HG02938 (cell line): ENCODE data around the gene ADGRF5.

Experiments used
- ATAC-seq: cut with Tn5 transposase; IDR thresholded peaks from one replicate; pipeline ENCODE4 v1.9.1; 2021; ENCODE audit warnings: mild to moderate bottlenecking, moderate library complexity; ENCODE audit not compliant: unreplicated experiment

ADGRF5 gene

GRCh38 chr6:46921731-46922130 lies at the start of gene ADGRF5:
ADGRF5 (minus strand) TSS chr6:46921938; CDS start chr6:46906762, 15,176 bp downstream.
- no peak for ATAC-seq

- no peak for ATAC-seq
Measured at GRCh38 chr6:46969206-46969605, 47.5 kb upstream of the ADGRF5 start.

GRCh38 chr6:46967826-46968349 lies 46.1 kb upstream of the ADGRF5 start:
- no peak for ATAC-seq

- no peak for ATAC-seq
Measured at GRCh38 chr6:46964716-46965519, 43.2 kb upstream of the ADGRF5 start.

- no peak for ATAC-seq
Measured at GRCh38 chr6:46963626-46964025, 41.9 kb upstream of the ADGRF5 start.

GRCh38 chr6:46963039-46963438 lies 41.3 kb upstream of the ADGRF5 start:
- ATAC-seq = no peak

GRCh38 chr6:46961711-46962110 lies 40.0 kb upstream of the ADGRF5 start:
- no peak for ATAC-seq

GRCh38 chr6:46961232-46961631 lies 39.5 kb upstream of the ADGRF5 start:
- no peak for ATAC-seq

GRCh38 chr6:46959419-46959818 lies 37.7 kb upstream of the ADGRF5 start:
- no peak for ATAC-seq

- no peak for ATAC-seq
Measured at GRCh38 chr6:46956409-46956808, 34.7 kb upstream of the ADGRF5 start.

GRCh38 chr6:46954837-46955451 lies 33.2 kb upstream of the ADGRF5 start:
- no peak for ATAC-seq

- ATAC-seq = no peak
Measured at GRCh38 chr6:46953921-46954320, 32.2 kb upstream of the ADGRF5 start.

GRCh38 chr6:46949632-46950280 lies 28.0 kb upstream of the ADGRF5 start:
- ATAC-seq = no peak

- ATAC-seq = no peak
Measured at GRCh38 chr6:46948699-46949098, 27.0 kb upstream of the ADGRF5 start.

- ATAC-seq = no peak
Measured at GRCh38 chr6:46947497-46947896, 25.8 kb upstream of the ADGRF5 start.

- no peak for ATAC-seq
Measured at GRCh38 chr6:46940433-46941226, 18.9 kb upstream of the ADGRF5 start.

GRCh38 chr6:46937642-46938041 lies 15.9 kb upstream of the ADGRF5 start:
- ATAC-seq = no peak

GRCh38 chr6:46935687-46936086 lies 13.9 kb upstream of the ADGRF5 start:
- ATAC-seq = no peak

GRCh38 chr6:46933751-46934150 lies 12.0 kb upstream of the ADGRF5 start:
- ATAC-seq = no peak

GRCh38 chr6:46932526-46933319 lies 11.0 kb upstream of the ADGRF5 start:
- no peak for ATAC-seq
